Germinal center (tissue), 1 donor: Measurements from ENCODE around the gene GIGYF1.
"Not testable (repeated sequence)": the region's sequence is repeated elsewhere in the genome, so short reads cannot be mapped to it uniquely, and the experiment has no call there.

Experiments used
- DNase-seq: peaks from one replicate; pipeline ENCODE4 v3.0.0; 2012; ENCODE audit warnings: mixed read lengths, low spot score

GIGYF1 gene

GRCh38 chr7:100710452-100710851 is 16.4 kb upstream of the GIGYF1 start:
- DNase-seq = no peak

- no peak for DNase-seq
Observed at GRCh38 chr7:100708395-100708794, 14.3 kb upstream of the GIGYF1 start.

GRCh38 chr7:100706672-100707311 is 12.7 kb upstream of the GIGYF1 start:
- no peak for DNase-seq

- peak; percentile 96 for DNase-seq
Observed at GRCh38 chr7:100705753-100706671, 12.0 kb upstream of the GIGYF1 start, which contains the start of gene POP7. Gene POP7 (plus strand): TSS chr7:100706121. CDS start chr7:100706831, 710 bp downstream.

GRCh38 chr7:100705320-100705752 is 11.3 kb upstream of the GIGYF1 start:
- DNase-seq = peak; percentile 85

- DNase-seq = not testable (repeated sequence)
Observed at GRCh38 chr7:100701089-100701488, 7.0 kb upstream of the GIGYF1 start.

- DNase-seq = no peak
Observed at GRCh38 chr7:100699018-100699417, 5.0 kb upstream of the GIGYF1 start.

DNA sequence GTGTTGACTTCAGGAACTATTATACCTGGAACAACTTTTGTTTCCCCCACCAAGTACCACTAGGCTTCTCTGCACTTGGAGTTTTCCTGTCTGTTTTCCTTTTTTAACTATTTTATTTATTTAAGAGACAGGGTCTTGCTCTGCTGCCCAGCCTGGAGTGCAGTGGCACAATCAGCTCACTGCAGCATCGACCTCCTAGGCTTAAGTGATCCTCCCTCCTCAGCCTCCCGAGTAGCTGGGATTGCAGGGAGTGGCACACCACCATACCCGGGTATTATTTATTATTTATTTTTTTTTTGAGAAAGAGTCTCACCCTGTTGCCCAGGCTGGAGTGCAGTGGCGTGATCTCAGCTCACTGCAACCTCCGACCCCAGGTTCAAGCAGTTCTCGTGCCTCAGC is 2.1 kb upstream of the GIGYF1 start:
- no peak for DNase-seq

DNA sequence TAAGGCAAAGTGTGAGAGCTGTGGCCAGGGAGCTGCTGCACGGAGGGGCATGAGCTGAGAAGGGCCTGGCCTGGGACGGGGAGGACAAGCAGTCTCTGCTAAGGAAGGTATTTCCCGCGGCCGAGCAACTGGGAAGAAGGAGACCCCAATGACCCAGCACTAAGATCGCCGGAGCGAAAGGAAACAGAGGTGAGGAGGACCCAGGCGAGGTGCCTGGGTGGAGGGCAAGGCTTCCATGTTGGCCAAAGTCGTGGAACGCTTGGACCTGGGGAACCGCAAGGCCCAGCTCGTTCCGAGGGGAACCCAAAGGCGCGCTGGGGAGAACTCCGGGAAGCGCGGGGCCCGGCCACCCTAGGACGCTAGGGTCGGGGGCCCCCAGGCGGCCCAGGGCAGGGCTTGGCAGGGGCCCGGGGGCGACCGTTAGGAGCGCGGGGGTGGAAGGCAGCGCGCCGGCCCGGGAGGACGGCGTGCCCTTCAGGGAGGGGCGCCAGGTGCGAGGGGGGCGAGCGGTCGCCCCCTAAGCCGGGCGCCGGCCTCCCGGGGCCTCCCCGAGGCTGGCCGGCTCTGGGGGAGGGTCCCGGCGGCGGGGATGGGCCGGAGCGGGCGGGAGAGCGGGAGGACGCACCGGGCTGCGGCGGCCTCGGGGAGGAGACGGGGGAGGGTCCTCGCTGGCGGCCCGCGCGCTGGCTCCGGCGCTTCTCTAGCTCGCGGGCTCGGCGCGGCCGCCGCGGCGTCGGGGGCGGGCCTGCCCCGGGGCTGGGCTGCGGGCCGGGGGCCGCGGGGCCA is 545 bp downstream of the GIGYF1 start:
- DNase-seq = no peak

DNA sequence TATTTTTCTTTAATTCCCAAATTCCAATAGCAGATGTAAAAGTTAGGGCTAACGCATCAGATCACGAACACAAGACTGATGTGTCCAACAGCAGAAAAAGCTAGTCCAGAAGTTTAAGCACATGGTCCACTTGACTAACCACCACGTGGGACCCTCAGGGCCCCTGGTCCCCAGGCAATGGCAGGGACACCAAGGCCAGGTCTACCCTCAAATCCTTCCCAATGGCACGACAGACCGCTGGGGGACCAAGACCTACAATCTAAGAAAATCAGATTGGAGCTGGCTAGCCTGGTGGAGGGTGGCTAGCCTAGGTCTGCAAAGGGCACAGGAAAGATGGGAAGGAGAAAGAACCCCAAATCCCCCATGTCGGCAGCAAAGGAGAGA is 1.5 kb downstream of the GIGYF1 start:
- peak; percentile 2 for DNase-seq

DNA sequence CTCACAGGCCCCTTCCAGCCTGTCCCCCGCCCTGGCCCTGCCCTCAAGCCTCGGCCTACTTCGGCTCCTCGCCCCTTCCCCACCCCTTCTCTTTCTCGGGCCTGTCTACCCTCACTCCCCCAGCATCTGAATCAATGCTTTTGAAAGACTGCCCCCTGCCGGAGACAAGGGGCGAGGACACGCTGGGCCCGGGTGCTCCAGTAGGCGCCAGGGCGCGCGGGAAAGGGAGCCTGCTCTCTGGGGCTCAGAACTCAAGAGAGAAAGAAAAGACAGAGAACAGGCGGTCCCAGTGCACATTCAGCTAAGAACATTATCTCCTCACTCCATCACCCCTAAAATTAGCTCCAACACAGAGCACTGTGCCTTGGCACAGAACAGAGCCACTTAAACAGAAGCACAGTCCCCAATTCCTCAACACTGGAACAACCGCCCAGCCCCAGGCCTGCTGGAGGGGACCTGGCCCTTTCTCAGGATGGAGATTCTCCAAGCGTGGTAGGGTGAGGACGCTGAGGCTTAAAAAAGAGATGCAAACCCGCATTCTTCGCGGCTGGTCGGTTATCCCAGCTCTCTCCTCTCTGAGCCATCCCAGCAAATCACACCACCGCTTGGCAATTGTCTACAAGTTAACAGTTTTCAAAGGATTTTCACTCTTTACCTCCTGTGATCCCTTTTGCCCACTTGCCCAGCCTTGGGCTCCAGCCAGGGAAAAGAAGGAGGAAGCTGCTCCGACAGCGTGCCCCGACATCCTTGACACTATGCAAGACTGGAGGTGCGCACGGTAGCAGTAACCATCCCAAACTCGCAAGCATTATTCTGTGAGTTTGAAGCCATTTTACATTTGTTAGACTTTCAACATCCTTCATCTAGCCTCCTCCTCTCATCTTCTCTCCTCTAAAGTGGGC is 2.1 kb downstream of the GIGYF1 start:
- DNase-seq = peak; percentile 85

GRCh38 chr7:100689230-100690135 is 4.6 kb downstream of the GIGYF1 start:
- no peak for DNase-seq

DNA sequence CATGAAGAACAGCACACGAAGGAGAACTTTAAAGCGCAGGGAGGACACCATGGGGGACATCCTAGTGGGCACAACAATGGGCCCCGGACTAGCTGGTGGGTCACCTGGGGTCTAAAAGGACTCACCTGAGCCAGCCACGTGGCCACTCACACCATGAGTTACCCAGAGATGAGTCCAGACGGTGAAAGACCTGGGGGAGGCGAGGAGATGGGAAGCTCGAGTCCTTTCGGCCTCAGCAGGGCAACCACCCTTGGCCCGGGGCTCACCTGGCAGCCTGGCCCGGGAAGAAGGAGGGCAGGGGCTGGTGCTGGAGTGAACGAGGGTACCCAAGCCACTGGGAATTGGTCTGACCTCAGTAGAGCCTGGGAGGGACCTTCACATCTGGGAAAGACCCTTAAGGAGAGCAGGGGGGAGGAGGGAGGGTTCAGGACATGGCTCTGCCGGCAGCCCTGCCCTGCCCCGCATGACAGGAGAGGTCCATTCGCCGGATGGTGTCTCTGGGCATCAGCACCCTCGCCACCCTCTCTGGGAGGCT is 5.7 kb downstream of the GIGYF1 start:
- no peak for DNase-seq

DNA sequence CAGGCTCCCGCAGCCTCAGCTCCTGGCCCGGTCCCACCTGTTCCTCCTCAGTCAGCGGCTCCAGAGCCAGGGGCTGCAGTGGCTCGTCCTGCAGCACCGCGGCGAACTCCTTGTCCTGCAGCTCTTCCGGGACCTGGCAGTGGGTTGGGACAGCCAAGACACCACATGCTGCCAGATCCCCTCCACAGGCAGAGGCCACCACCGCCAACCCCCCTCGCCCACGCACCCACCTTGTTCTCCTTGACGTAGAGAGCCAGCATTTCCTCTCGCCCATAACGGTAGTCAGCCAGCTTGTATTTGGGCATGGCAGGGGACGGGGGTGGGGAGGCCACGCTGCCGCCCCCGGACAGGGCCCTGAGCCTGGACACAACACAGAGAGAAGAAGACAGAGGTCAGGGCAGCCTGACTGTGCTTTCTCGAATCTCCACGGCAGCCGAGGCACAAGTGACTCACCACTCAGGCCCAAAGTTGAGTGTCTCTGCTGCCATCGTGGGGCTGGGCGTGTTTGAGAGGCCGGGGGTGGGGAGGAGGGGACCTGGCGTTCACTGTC is 6.2 kb downstream of the GIGYF1 start:
- DNase-seq = no peak

DNA sequence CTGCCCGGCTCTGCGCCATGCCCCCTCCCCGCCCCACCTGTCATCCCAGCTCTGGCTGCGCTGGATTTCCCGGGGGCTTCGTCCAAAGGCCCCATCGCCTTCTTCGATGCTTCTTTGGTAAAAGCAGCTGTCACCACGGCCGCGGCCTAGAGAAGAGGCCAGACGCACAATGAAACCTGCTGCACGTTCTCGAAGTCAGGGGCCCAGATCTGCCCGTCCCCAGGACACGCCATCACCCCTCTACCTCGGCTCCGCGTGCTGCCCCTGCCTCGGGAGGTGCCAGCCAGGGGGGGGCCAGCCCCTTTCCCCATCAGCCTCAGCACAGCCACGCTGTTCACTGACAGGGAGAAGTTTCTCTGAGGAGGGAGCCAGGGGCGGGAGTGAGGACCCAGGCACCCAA is 6.8 kb downstream of the GIGYF1 start:
- no peak for DNase-seq

- DNase-seq = no peak
Observed at GRCh38 chr7:100686822-100687211, 7.2 kb downstream of the GIGYF1 start.

DNA sequence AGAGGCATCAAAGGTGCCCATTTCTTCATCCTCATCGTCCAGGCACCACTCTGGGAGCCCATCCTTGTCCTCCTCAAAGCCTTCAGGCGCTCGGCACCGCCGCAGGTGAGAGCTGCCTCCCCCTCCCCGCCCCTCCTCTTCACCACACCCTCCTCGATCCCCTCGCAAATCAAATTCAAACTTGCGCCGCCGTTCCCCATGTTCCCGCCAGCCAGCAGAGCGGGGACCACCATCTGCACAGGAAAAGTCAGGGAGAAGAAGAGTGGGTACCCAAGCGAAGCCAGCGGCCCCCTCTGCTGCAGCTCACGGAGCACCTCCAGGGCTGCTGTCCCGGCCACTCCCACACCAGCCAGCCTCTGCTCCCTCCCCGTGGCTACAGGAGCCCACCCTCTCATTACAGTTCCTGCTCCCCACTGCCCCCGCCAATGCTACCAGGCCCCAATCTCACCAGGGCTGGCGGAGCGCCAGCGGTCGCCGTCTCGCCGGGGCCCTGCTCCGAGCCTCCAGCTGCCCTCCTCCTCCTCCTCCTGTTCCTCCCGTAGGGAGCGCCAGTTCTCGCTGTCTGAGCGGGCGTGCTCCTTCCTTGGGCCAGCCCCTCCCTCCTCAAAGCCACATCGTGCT is 7.7 kb downstream of the GIGYF1 start:
- no peak for DNase-seq

- DNase-seq = no peak
Observed at GRCh38 chr7:100685631-100686145, 8.4 kb downstream of the GIGYF1 start.

DNA sequence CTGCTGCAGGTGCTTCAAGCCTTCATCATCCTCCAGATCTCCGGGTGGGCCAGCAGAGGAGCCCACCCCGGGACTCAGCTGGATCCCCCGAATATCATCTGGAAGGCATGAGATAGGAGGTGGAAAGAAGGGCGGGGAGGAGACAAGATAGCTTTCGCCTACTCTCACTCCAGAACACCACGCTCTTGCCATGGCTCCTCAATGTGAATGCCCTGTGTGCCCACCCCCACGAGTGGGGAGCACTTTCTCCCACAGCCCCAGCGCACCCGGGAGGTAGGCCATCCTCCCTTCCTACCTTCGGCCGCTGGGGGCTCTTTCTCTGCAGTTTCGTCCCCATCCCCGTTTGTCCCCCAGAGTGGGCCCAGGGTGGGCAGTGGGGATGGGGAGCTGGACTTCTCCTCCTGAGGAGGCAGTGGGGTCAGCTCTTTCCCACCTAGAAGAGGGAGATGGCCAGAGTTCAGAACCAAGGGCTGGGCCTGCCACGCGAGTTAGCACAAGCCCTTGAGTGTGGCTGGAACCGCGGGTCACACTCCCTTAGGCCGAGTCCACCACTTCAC is 8.9 kb downstream of the GIGYF1 start:
- no peak for DNase-seq
